HCT116 (cell line): ENCODE results near the gene CEND1.

Experiments
- ATF3 ChIP-seq: IDR thresholded peaks from 2 replicates; pipeline ENCODE4 v1.6.1; 2012
- CTCF ChIP-seq, 3 experiments: fragments of 200-600 bp in 1 of 3; sonication (generic) in 1 of 3; IDR thresholded peaks in 2 of 3; conservative IDR thresholded peaks in 1 of 3; 2 replicates each; pipeline ENCODE4 v1.5.1; 2012 to 2017; ENCODE audit warnings: low read depth in 2 of 3, low read length in 2 of 3, antibody characterized with exemption in 1 of 3, borderline replicate concordance in 1 of 3, control low read depth in 1 of 3, mild to moderate bottlenecking in 1 of 3, mixed read lengths in 1 of 3, mixed run types in 1 of 3, moderate library complexity in 1 of 3; ENCODE audit not compliant: insufficient read depth in 1 of 3
- EGR1 ChIP-seq: IDR thresholded peaks from 2 replicates; pipeline ENCODE4 v1.6.1; 2012; ENCODE audit warnings: low read depth
- EZH2 ChIP-seq: fragments of 200-600 bp; sonication (generic); IDR thresholded peaks from 2 replicates; pipeline ENCODE4 v1.6.1; 2017; ENCODE audit warnings: antibody characterized with exemption, mixed run types
- EZH2phosphoT487 ChIP-seq: fragments of 200-600 bp; IDR thresholded peaks from 2 replicates; pipeline ENCODE4 v1.6.1; 2018; ENCODE audit warnings: antibody characterized with exemption, borderline replicate concordance
- FOSL1 ChIP-seq: IDR thresholded peaks from 2 replicates; pipeline ENCODE4 v1.6.1; 2012; ENCODE audit warnings: low read depth
- JUND ChIP-seq: IDR thresholded peaks from 2 replicates; pipeline ENCODE4 v1.6.1; 2012
- MAX ChIP-seq: IDR thresholded peaks from 2 replicates; pipeline ENCODE4 v1.6.1; 2012
- POLR2A ChIP-seq: IDR thresholded peaks from 2 replicates; pipeline ENCODE4 v1.7.0; 2011; ENCODE audit warnings: borderline replicate concordance; ENCODE audit not compliant: insufficient read depth, insufficient read length; ENCODE audit errors: extremely low read depth
- POLR2AphosphoS5 ChIP-seq: IDR thresholded peaks from 2 replicates; pipeline ENCODE4 v1.6.1; 2011; ENCODE audit warnings: mild to moderate bottlenecking, low read depth, low read length, moderate library complexity
- RAD21 ChIP-seq: IDR thresholded peaks from 2 replicates; pipeline ENCODE4 v1.6.1; 2012; ENCODE audit warnings: low read depth, mild to moderate bottlenecking
- YY1 ChIP-seq: IDR thresholded peaks from 2 replicates; pipeline ENCODE4 v1.6.1; 2011; ENCODE audit warnings: low read length, low read depth, moderate library complexity, mild to moderate bottlenecking; ENCODE audit not compliant: insufficient replicate concordance; ENCODE audit errors: extremely low read depth
- ZFX ChIP-seq: fragments of 450-650 bp; IDR thresholded peaks from 2 replicates; pipeline ENCODE4 v1.6.1; 2017

DNA sequence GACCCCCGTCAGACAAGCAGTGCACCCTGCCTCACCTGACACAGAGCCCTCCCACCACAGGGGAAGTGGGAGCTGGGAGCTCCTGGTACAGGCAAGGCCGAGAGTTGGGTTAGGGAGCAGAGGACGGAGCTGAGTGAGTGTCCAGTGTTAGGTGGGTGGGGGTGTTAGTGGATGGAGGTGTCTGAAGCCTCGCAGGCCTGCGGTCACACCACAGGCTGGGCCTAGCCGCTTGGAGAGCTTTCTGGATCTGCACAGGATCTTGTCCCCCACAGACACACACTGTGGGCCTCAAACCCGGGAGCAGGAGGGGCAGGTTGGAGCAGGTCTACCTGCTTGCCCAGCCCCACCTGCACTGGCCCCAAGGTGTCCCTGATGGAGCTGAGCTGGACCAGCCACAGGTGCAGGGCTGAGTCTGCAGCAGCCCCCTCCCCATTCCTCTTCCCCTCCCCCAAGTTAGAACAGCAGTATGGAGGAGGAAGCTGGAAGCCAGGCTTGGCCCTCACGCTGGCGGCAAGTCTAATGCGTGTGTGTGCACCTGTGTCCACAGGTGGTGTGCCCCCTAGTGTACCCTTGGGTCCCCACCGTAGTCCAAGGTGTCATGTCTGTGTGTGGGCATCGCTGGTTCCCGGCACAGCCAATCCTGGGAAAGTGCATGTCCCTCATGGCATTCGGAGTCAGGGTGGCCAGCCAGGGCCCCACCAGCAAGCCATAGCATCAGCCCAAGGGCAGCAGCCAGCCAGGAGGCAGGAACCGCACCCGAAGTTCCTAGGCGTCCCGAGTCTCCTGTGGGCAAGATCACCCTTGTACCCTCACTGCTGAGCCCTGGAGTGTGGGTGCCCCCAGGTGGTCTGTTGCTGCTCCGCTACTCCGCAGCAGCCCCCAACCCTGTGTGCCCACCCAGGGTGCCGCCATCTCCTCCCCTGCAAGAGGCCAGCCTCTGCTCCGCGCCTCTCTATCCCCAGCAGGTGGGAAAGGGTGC, 10.6 kb downstream of the CEND1 start:
- TF ChIP-seq CTCF (IDR thresholded peaks at IDR 0.05 in 2 of 3, conservative IDR thresholded peaks at IDR 0.05 in 1 of 3; ENCODE audit: borderline replicate concordance in 1 of 3, insufficient read depth in 1 of 3, low read depth in 2 of 3, low read length in 2 of 3) (peak in 2 of 3 experiments; percentile 20 to 22; a peak in 1 of 6 replicates), EZH2phosphoT487 (no peak), EZH2 (no peak), JUND (no peak), MAX (no peak), POLR2AphosphoS5 (no peak), EGR1 (no peak), ATF3 (no peak), POLR2A (no peak), ZFX (no peak), FOSL1 (no peak), RAD21 (no peak), YY1 (no peak)
